Astrocyte (in vitro differentiated cells and primary cell): ENCODE data around the gene STRA8. TPM values are rescaled to one million over a fixed set of nuclear protein-coding genes. Genes with fewer than 3 reads are reported as not detected.

Source experiments
- DNase-seq: peaks from one replicate; pipeline ENCODE4 v3.0.0-alpha.2; 2010; ENCODE audit warnings: low read depth
- FAIRE-seq: peaks from 2 replicates; lab custom pipeline; 2011; peaks lifted over from hg19 to GRCh38; lab: Jason Lieb, UNC
- H2AFZ ChIP-seq: 2 replicates; pipeline ENCODE4 v1.6.0; 2012; ENCODE audit warnings: low read depth, low read length, inconsistent platforms
- H3K27ac ChIP-seq: 2 replicates; pipeline ENCODE4 v1.5.1; 2011; ENCODE audit warnings: low read depth, low read length, inconsistent platforms
- H3K27me3 ChIP-seq: 2 replicates; pipeline ENCODE4 v1.6.0; 2011; ENCODE audit warnings: low read length, inconsistent platforms; ENCODE audit not compliant: insufficient read depth
- H3K36me3 ChIP-seq: 2 replicates; pipeline ENCODE4 v1.5.1; 2011; ENCODE audit warnings: low read length, inconsistent platforms; ENCODE audit not compliant: insufficient read depth
- H3K4me1 ChIP-seq: 2 replicates; pipeline ENCODE4 v1.5.1; 2011; ENCODE audit warnings: low read length, inconsistent platforms; ENCODE audit not compliant: insufficient read depth
- H3K4me2 ChIP-seq: 2 replicates; pipeline ENCODE4 v1.6.0; 2012; ENCODE audit warnings: low read length, inconsistent platforms
- H3K4me3 ChIP-seq: 2 replicates; pipeline ENCODE4 v1.5.1; 2011; ENCODE audit warnings: low read depth, mild to moderate bottlenecking, low read length, inconsistent platforms; ENCODE audit not compliant: insufficient read depth
- H3K79me2 ChIP-seq: 2 replicates; pipeline ENCODE4 v1.6.0; 2012; ENCODE audit warnings: mild to moderate bottlenecking, low read length, inconsistent platforms; ENCODE audit not compliant: insufficient read depth
- H3K9ac ChIP-seq: 2 replicates; pipeline ENCODE4 v1.6.0; 2012; ENCODE audit warnings: mild to moderate bottlenecking, low read length, inconsistent platforms
- H3K9me3 ChIP-seq: 2 replicates; pipeline ENCODE4 v1.5.1; 2012; ENCODE audit warnings: low read depth, mild to moderate bottlenecking, low read length, inconsistent platforms; ENCODE audit not compliant: insufficient read depth
- H4K20me1 ChIP-seq: 2 replicates; pipeline ENCODE4 v1.6.0; 2012; ENCODE audit warnings: low read length, inconsistent platforms; ENCODE audit not compliant: insufficient read depth
- H3K27ac Mint-ChIP-seq: one replicate; pipeline ENCODE4 v1.8.0; 2021; ENCODE audit warnings: mild to moderate bottlenecking, mixed read lengths; ENCODE audit not compliant: unreplicated experiment
- H3K27me3 Mint-ChIP-seq: one replicate; pipeline ENCODE4 v1.8.0; 2021; ENCODE audit warnings: low read depth, mixed read lengths; ENCODE audit not compliant: unreplicated experiment
- H3K36me3 Mint-ChIP-seq: one replicate; pipeline ENCODE4 v1.8.0; 2021; ENCODE audit warnings: low read depth, mixed read lengths; ENCODE audit not compliant: unreplicated experiment
- H3K4me1 Mint-ChIP-seq: one replicate; pipeline ENCODE4 v1.8.0; 2021; ENCODE audit warnings: low read depth, mixed read lengths; ENCODE audit not compliant: unreplicated experiment
- H3K4me3 Mint-ChIP-seq: one replicate; pipeline ENCODE4 v1.8.0; 2021; ENCODE audit warnings: mild to moderate bottlenecking, moderate library complexity, mixed read lengths; ENCODE audit not compliant: unreplicated experiment
- H3K9me3 Mint-ChIP-seq: one replicate; pipeline ENCODE4 v1.8.0; 2021; ENCODE audit warnings: mild to moderate bottlenecking, mixed read lengths; ENCODE audit not compliant: unreplicated experiment
- CTCF ChIP-seq: IDR thresholded peaks from 2 replicates; pipeline ENCODE4 v1.5.1; 2011; ENCODE audit warnings: low read depth, mild to moderate bottlenecking, inconsistent platforms, low read length, moderate library complexity; ENCODE audit not compliant: insufficient read depth
- EZH2 ChIP-seq: IDR thresholded peaks from 2 replicates; pipeline ENCODE4 v1.6.1; 2012; ENCODE audit warnings: mild to moderate bottlenecking, low read length, inconsistent platforms; ENCODE audit not compliant: insufficient read depth
- total RNA-seq: library from RNA; stranded (reverse); gene quantifications from 2 replicates; pipeline ENCODE4 v1.2.1, GENCODE V29; 2021

Gene STRA8
- total RNA-seq, 1 donor from 2014 or later, result not detected

GRCh38 chr7:135207406-135208101, 26.1 kb upstream of the STRA8 start:
- TF ChIP-seq EZH2 (no peak), CTCF (no peak)
- Mint-ChIP-seq H3K36me3 (peaks cover 10% of the 10 kb centered on the region), H3K4me3 (no peak overlapping the region), H3K27ac (no peak overlapping the region), H3K27me3 (no peaks in the 10 kb centered on the region), H3K9me3 (no peaks in the 10 kb centered on the region), H3K4me1 (peaks cover 13% of the 10 kb centered on the region)
- Histone ChIP-seq H3K4me3 (no peak overlapping the region), H3K9ac (no peak overlapping the region), H3K4me2 (no peak overlapping the region), H3K36me3 (peaks cover 5% of the 10 kb centered on the region), H3K9me3 (no peaks in the 10 kb centered on the region), H3K79me2 (peaks cover 16% of the 10 kb centered on the region), H2AFZ (no peak overlapping the region), H3K27me3 (no peaks in the 10 kb centered on the region), H3K27ac (no peak overlapping the region), H3K4me1 (peaks cover 29% of the 10 kb centered on the region), H4K20me1 (peaks cover 20% of the 10 kb centered on the region)
- no peak for DNase-seq
- FAIRE-seq, result no peak

- TF ChIP-seq EZH2 (no peak), CTCF (no peak)
- no peak overlapping the region for H3K27ac Mint-ChIP-seq
- Histone ChIP-seq H3K4me3 (no peak overlapping the region), H3K4me2 (no peak overlapping the region), H3K36me3 (peaks cover 1% of the 10 kb centered on the region), H3K79me2 (peaks cover 16% of the 10 kb centered on the region), H3K27ac (no peak overlapping the region), H3K4me1 (peaks cover 29% of the 10 kb centered on the region), H4K20me1 (peaks cover 20% of the 10 kb centered on the region), H3K9me3 (no peaks in the 10 kb centered on the region), H3K27me3 (no peaks in the 10 kb centered on the region), H2AFZ (no peak overlapping the region), H3K9ac (no peak overlapping the region)
- no peaks in the 10 kb centered on the region for H3K27me3 Mint-ChIP-seq
- H3K4me1 Mint-ChIP-seq, result peaks cover 13% of the 10 kb centered on the region
- DNase-seq (no peak), FAIRE-seq (no peak)
- H3K36me3 Mint-ChIP-seq, result peaks cover 10% of the 10 kb centered on the region
- H3K4me3 Mint-ChIP-seq, result no peak overlapping the region
- no peaks in the 10 kb centered on the region for H3K9me3 Mint-ChIP-seq
These were observed 25.4 kb upstream of the STRA8 start for GRCh38 chr7:135208102-135208793.
